ENCODE measurements around the gene TMPRSS3.

TMPRSS3 gene

GRCh38 chr21:42387164-42387563, 8.7 kb downstream of the TMPRSS3 start:
- no peak for DNase-seq

- DNase-seq = no peak
These were observed 9.7 kb downstream of the TMPRSS3 start for GRCh38 chr21:42386034-42386591.

GRCh38 chr21:42385619-42386018, 10.2 kb downstream of the TMPRSS3 start:
- no peak for DNase-seq

GRCh38 chr21:42384989-42385388, 10.9 kb downstream of the TMPRSS3 start:
- DNase-seq = no peak

- DNase-seq = no peak
These were observed 11.5 kb downstream of the TMPRSS3 start for GRCh38 chr21:42384156-42384945.

GRCh38 chr21:42383331-42383730, 12.5 kb downstream of the TMPRSS3 start:
- DNase-seq = no peak

- no peak for DNase-seq
These were observed 12.9 kb downstream of the TMPRSS3 start for GRCh38 chr21:42382915-42383314.

GRCh38 chr21:42381347-42381984, 14.4 kb downstream of the TMPRSS3 start:
- no peak for DNase-seq

GRCh38 chr21:42379426-42380215, 16.2 kb downstream of the TMPRSS3 start:
- DNase-seq = no peak

GRCh38 chr21:42378418-42378817, 17.4 kb downstream of the TMPRSS3 start:
- no peak for DNase-seq

- DNase-seq = no peak
These were observed 17.9 kb downstream of the TMPRSS3 start for GRCh38 chr21:42377951-42378340.

GRCh38 chr21:42377211-42377950, 18.5 kb downstream of the TMPRSS3 start:
- no peak for DNase-seq

GRCh38 chr21:42376338-42376982, 19.4 kb downstream of the TMPRSS3 start:
- no peak for DNase-seq

- DNase-seq = no peak
These were observed 19.9 kb downstream of the TMPRSS3 start for GRCh38 chr21:42375966-42376337.

- no peak for DNase-seq
These were observed 20.3 kb downstream of the TMPRSS3 start for GRCh38 chr21:42375506-42375905.

GRCh38 chr21:42374864-42375499, 20.9 kb downstream of the TMPRSS3 start:
- DNase-seq = no peak

- DNase-seq = no peak
These were observed 21.4 kb downstream of the TMPRSS3 start for GRCh38 chr21:42374457-42374856.

GRCh38 chr21:42373908-42374455, 21.9 kb downstream of the TMPRSS3 start:
- no peak for DNase-seq

- no peak for DNase-seq
These were observed 22.5 kb downstream of the TMPRSS3 start for GRCh38 chr21:42373196-42373907.

GRCh38 chr21:42370894-42371654, 24.8 kb downstream of the TMPRSS3 start:
- no peak for DNase-seq

Measured in right forelimb (tissue), 1 donor.